Measurements from ENCODE around the gene HPN. TPM values are rescaled to one million over a fixed set of nuclear protein-coding genes. Genes with fewer than 3 reads are reported as not detected.

Gene HPN
- total and polyA plus RNA-seq, 10 of the 15 experiments (the other 5 are each of a cell fraction or from before 2014, with no cell fraction given), result 0.21 to 0.35 TPM; not detected in 8

GRCh38 chr19:35027009-35027408 is 14.5 kb upstream of the HPN start (continued):
- TF ChIP-seq ZNF217 (IDR thresholded peaks at IDR 0.05) (no peak), IKZF1 (conservative IDR thresholded peaks at IDR 0.05) (no peak), WRNIP1 (IDR thresholded peaks at IDR 0.05; ENCODE audit: borderline replicate concordance, low read depth, low read length) (no peak), TCF7 (IDR thresholded peaks at IDR 0.05; ENCODE audit: borderline replicate concordance) (no peak), TCF3 (IDR thresholded peaks at IDR 0.05; ENCODE audit: borderline replicate concordance, insufficient read depth, low read depth, low read length) (no peak), NFXL1 (IDR thresholded peaks at IDR 0.05; ENCODE audit: borderline replicate concordance) (no peak), SPI1 (IDR thresholded peaks at IDR 0.05; ENCODE audit: borderline replicate concordance, insufficient read depth, low read depth, low read length) (no peak), PKNOX1 (IDR thresholded peaks at IDR 0.05) (no peak)

DNA sequence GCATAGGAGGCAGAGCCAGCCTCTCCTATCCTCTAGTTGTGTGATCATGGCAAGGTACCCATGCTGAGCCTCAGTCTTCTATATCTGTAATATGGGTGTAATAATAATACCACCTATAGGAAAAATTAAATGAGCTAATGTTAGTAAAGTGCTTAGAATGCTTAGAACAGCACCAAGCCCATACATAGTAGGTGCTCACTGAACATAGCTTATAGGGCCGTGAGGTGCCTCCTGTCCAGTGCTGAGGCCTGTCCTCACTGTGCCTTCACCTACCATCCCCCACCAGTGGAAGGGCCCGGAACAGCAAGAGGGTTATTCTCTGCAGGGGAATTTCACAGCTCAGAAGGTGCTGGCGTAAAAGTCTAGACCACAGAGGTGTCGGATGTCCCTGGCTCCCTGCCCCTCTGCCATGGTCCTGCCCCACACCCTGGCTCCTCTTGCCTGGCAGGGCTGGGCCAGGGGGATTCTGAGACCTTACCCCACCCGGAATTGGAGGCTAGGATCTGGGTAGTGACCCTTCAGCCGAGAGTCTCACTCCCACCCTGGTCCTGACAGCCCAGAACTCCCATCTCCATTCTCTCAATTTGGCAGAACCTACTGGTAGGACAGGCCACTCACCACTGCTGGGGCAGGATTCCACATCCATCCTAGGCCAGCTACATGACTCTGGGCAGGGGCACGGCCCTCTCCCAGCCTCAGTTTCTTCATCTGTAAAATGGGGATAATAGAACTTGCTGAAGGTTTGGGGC is 13.5 kb upstream of the HPN start:
- H3K4me3 ChIP-seq, result no peak overlapping the region
- 82% methylated on average over 7 of the region's 7 CpGs for WGBS (ENCODE audit: insufficient coverage, insufficient replicate concordance, low lambda C conversion rate, missing lambda C conversion rate)
- H3K27ac ChIP-seq (ENCODE audit: control insufficient read depth, insufficient read depth), result no peak overlapping the region
- H3K36me3 ChIP-seq (ENCODE audit: control insufficient read depth in 2 of 2, insufficient read depth in 2 of 2, low read length in 1 of 2), result peaks cover 0 to 15% of the 10 kb centered on the region in 2 experiments; a peak in 3 of 4 replicates
- no peaks in the 10 kb centered on the region for H4K20me1 ChIP-seq (ENCODE audit: control insufficient read depth, insufficient read depth)
- no peaks in the 10 kb centered on the region for H3K9me3 ChIP-seq (replicated peaks; ENCODE audit: control insufficient read depth, insufficient read depth, low read length)
- ChIA-PET CTCF (interaction anchor here (0.9 to 1.0 kb wide), 2 partner anchors 15 to 16 kb away, joined by 4 to 6 read pairs; no protein-coding TSS in a partner anchor), RAD21 (ENCODE audit: unreplicated experiment) (no interaction called here), SMC1A (ENCODE audit: uncharacterized antibody, unreplicated experiment) (interaction anchor here (0.9 to 1.1 kb wide), 2 partner anchors 10 to 113 kb away, joined by 3 to 4 read pairs; no protein-coding TSS in a partner anchor), POLR2A (no interaction called here)
- H3K4me2 ChIP-seq (ENCODE audit: control insufficient read depth, insufficient read depth), result no peak overlapping the region
- BruUV-seq (replicated peaks), result no TSS peak
- ATAC-seq (peak; percentile 53), DNase-seq (ENCODE audit: low read depth, low spot score) (no peak), FAIRE-seq (no peak)
- no peak overlapping the region for H2AFZ ChIP-seq (ENCODE audit: control insufficient read depth, low read depth, low read length)
- no peak overlapping the region for H3K9ac ChIP-seq (ENCODE audit: control insufficient read depth, insufficient read depth, low read length)
- H3K27me3 ChIP-seq (replicated peaks in 1 of 2; ENCODE audit: control insufficient read depth in 2 of 2, insufficient read depth in 2 of 2, low read length in 1 of 2), result peaks cover 2 to 5% of the 10 kb centered on the region in 2 experiments; a peak in 2 of 4 replicates
- no peaks in the 10 kb centered on the region for H3K79me2 ChIP-seq (ENCODE audit: control insufficient read depth, insufficient read depth, low read length)
- intact Hi-C loops (cut with micrococcal nuclease; ENCODE audit: unreplicated experiment) (no loop called here), in situ Hi-C loops (cut with MboI) (no loop called here)
- H3K4me1 ChIP-seq (ENCODE audit: control insufficient read depth, insufficient read depth, low read length), result no peaks in the 10 kb centered on the region
- no peak for TF ChIP-seq ELK1 (IDR thresholded peaks at IDR 0.05; ENCODE audit: low read depth, low read length)
- TF ChIP-seq NRF1 (conservative IDR thresholded peaks at IDR 0.05; ENCODE audit: low read depth, low read length), result no peak
- no peak for TF ChIP-seq HSF1 (IDR thresholded peaks at IDR 0.05; ENCODE audit: low read depth, low read length)
- no peak for TF ChIP-seq RUNX3 (IDR thresholded peaks at IDR 0.05; ENCODE audit: low read length)
- TF ChIP-seq EZH2 (IDR thresholded peaks at IDR 0.05; ENCODE audit: borderline replicate concordance, control insufficient read depth, low read depth, low read length), result no peak
- no peak for TF ChIP-seq ZNF24 (IDR thresholded peaks at IDR 0.05)
- TF ChIP-seq ZNF207 (IDR thresholded peaks at IDR 0.05; ENCODE audit: borderline replicate concordance), result no peak
- no peak for TF ChIP-seq EGR1 (IDR thresholded peaks at IDR 0.05; ENCODE audit: borderline replicate concordance in 1 of 2, low read depth in 2 of 2, low read length in 2 of 2)
- no peak for TF ChIP-seq POLR2AphosphoS2 (IDR thresholded peaks at IDR 0.05; ENCODE audit: low read depth, low read length)
- no peak for TF ChIP-seq PBX3 (IDR thresholded peaks at IDR 0.05; ENCODE audit: insufficient replicate concordance, low read depth, low read length)
